ENCODE measurements around the gene LEKR1. TPM values are rescaled to one million over a fixed set of nuclear protein-coding genes. Genes with fewer than 3 reads are reported as not detected.
"Not testable (repeated sequence)": the region's sequence is repeated elsewhere in the genome, so short reads cannot be mapped to it uniquely, and the experiment has no call there.

LEKR1 gene
- under 1 TPM; 0.40 to 0.48 TPM for total RNA-seq

- ChIA-PET POLR2A (interaction anchor here (1.1 to 1.9 kb wide), 3 partner anchors 9 to 263 kb away, joined by 4 to 8 read pairs (median 4); no protein-coding TSS in a partner anchor), CTCF (interaction anchor here (1.5 kb wide), 1 partner anchor 9 kb away, joined by 4 read pairs; no protein-coding TSS in a partner anchor)
These were observed at the start of gene LEKR1 for GRCh38 chr3:156826144-156826895. Gene LEKR1, plus strand, starts transcription at chr3:156826353. Its CDS starts 2,977 bp downstream, at chr3:156829330.

GRCh38 chr3:156776871-156777270 is 49.3 kb upstream of the LEKR1 start:
- CTCF ChIA-PET, result no interaction called here
- POLR2A ChIA-PET, result no interaction called here

- CTCF ChIA-PET, result no interaction called here
- POLR2A ChIA-PET, result no interaction called here
These were observed 44.6 kb upstream of the LEKR1 start for GRCh38 chr3:156781310-156782230.

- CTCF ChIA-PET, result no interaction called here
- POLR2A ChIA-PET, result no interaction called here
These were observed 43.8 kb upstream of the LEKR1 start for GRCh38 chr3:156782319-156782718.

- ChIA-PET POLR2A (no interaction called here), CTCF (no interaction called here)
These were observed 43.2 kb upstream of the LEKR1 start for GRCh38 chr3:156782921-156783320.

GRCh38 chr3:156787001-156787400 is 39.2 kb upstream of the LEKR1 start:
- CTCF ChIA-PET, result interaction anchor here (0.6 kb wide), 1 partner anchor 34 kb away, joined by 5 read pairs; no protein-coding TSS in a partner anchor
- POLR2A ChIA-PET, result no interaction called here

- CTCF ChIA-PET, result interaction anchor here (0.7 kb wide), 1 partner anchor 340 kb away, joined by 3 read pairs; no protein-coding TSS in a partner anchor
- POLR2A ChIA-PET, result no interaction called here
These were observed 38.1 kb upstream of the LEKR1 start for GRCh38 chr3:156787926-156788663.

GRCh38 chr3:156788846-156789245 is 37.3 kb upstream of the LEKR1 start:
- POLR2A ChIA-PET, result no interaction called here

GRCh38 chr3:156790156-156790555 is 36.0 kb upstream of the LEKR1 start:
- POLR2A ChIA-PET, result no interaction called here
- CTCF ChIA-PET, result no interaction called here

More at GRCh38 chr3:156788846-156789245, 37.3 kb upstream of the LEKR1 start:
- CTCF ChIA-PET, result no interaction called here

- ChIA-PET CTCF (no interaction called here), POLR2A (no interaction called here)
These were observed 34.0 kb upstream of the LEKR1 start for GRCh38 chr3:156792114-156792513.

GRCh38 chr3:156792536-156792935 is 33.6 kb upstream of the LEKR1 start:
- ChIA-PET CTCF (no interaction called here), POLR2A (no interaction called here)

GRCh38 chr3:156792945-156793344 is 33.2 kb upstream of the LEKR1 start:
- ChIA-PET POLR2A (interaction anchor here (0.6 kb wide), 1 partner anchor 268 kb away, joined by 6 read pairs; no protein-coding TSS in a partner anchor), CTCF (interaction anchor here (0.6 kb wide), 1 partner anchor 572 kb away, joined by 4 read pairs; no protein-coding TSS in a partner anchor)

GRCh38 chr3:156793400-156793799 is 32.8 kb upstream of the LEKR1 start:
- POLR2A ChIA-PET, result interaction anchor here (0.6 kb wide), 1 partner anchor 269 kb away, joined by 6 read pairs; no protein-coding TSS in a partner anchor
- CTCF ChIA-PET, result interaction anchor here (0.6 kb wide), 1 partner anchor 572 kb away, joined by 4 read pairs; no protein-coding TSS in a partner anchor

GRCh38 chr3:156793851-156794250 is 32.3 kb upstream of the LEKR1 start:
- CTCF ChIA-PET, result interaction anchor here (0.6 kb wide), 1 partner anchor 572 kb away, joined by 4 read pairs; no protein-coding TSS in a partner anchor

GRCh38 chr3:156795890-156796481 is 30.2 kb upstream of the LEKR1 start:
- CTCF ChIA-PET, result no interaction called here
- POLR2A ChIA-PET, result no interaction called here

More at GRCh38 chr3:156793851-156794250, 32.3 kb upstream of the LEKR1 start:
- POLR2A ChIA-PET, result no interaction called here

- CTCF ChIA-PET, result no interaction called here
These were observed 28.8 kb upstream of the LEKR1 start for GRCh38 chr3:156797368-156797767.

GRCh38 chr3:156800287-156800686 is 25.9 kb upstream of the LEKR1 start:
- POLR2A ChIA-PET, CTCF ChIA-PET: not testable (repeated sequence)

More at GRCh38 chr3:156797368-156797767, 28.8 kb upstream of the LEKR1 start:
- POLR2A ChIA-PET, result no interaction called here

- ChIA-PET CTCF (no interaction called here), POLR2A (no interaction called here)
These were observed 24.4 kb upstream of the LEKR1 start for GRCh38 chr3:156801746-156802145.

Data from activated CD8-positive, alpha-beta memory T cell treated with anti-CD3 and anti-CD28 coated beads for 36 hours (primary cell).